GM19025 (cell line): ENCODE results near the gene TMEM86A.

ENCODE experiments used
- ATAC-seq: cut with Tn5 transposase; IDR thresholded peaks from one replicate; pipeline ENCODE4 v1.9.1; 2021; ENCODE audit warnings: mild to moderate bottlenecking, low read depth, moderate library complexity; ENCODE audit not compliant: unreplicated experiment

The TMEM86A gene

GRCh38 chr11:18699269-18699596 lies 654 bp downstream of the TMEM86A start:
- no peak for ATAC-seq

DNA sequence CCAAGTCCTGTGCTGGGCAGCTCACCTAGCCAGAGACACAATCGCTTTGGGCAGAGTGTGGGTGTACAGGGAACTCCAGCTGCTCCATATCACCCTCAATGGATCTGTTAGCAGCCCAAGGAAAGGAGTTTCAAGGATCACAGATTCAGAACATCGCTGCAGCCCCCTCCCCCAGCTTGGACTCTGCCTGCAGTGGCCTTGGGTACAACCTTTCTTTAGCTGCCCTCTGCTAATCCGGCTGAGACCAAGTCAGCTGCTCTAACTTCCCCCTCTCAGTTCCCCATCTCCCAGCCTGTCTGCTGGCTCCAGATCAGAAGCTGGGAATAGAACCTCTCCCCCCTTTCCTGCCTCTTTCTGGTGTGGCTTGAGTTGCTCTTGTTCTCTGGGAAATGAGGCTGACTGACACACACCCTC lies 1.3 kb downstream of the TMEM86A start:
- no peak for ATAC-seq

- ATAC-seq = no peak
Observed at GRCh38 chr11:18700375-18700774, 1.8 kb downstream of the TMEM86A start.

GRCh38 chr11:18700872-18701271 lies 2.3 kb downstream of the TMEM86A start:
- no peak for ATAC-seq

DNA sequence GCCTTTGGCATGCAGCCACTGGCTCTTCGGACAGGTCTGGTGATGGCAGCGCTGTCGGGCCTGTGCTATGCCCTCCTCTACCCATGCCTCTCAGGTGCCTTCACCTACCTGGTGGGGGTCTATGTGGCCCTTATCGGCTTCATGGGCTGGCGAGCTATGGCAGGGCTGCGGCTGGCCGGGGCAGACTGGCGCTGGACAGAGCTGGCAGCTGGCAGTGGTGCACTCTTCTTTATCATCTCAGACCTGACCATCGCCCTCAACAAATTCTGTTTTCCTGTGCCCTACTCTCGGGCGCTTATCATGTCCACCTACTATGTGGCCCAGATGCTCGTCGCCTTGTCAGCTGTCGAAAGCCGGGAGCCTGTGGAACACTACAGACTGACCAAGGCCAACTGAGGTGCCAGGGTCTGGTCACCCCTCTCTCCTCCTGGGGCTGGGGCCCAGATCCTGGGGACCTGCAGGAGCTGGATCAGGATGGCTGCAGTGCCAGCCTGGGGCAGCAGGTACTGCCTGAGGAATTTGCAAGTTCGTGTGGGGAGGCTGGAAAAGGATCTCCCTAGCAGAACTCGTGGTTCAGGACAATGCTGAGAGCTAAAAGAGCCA lies 3.1 kb downstream of the TMEM86A start:
- no peak for ATAC-seq

GRCh38 chr11:18703001-18703763 lies 4.6 kb downstream of the TMEM86A start:
- no peak for ATAC-seq

GRCh38 chr11:18704045-18704645 lies 5.6 kb downstream of the TMEM86A start:
- ATAC-seq = no peak

- no peak for ATAC-seq
Observed at GRCh38 chr11:18704698-18705097, 6.1 kb downstream of the TMEM86A start.

DNA sequence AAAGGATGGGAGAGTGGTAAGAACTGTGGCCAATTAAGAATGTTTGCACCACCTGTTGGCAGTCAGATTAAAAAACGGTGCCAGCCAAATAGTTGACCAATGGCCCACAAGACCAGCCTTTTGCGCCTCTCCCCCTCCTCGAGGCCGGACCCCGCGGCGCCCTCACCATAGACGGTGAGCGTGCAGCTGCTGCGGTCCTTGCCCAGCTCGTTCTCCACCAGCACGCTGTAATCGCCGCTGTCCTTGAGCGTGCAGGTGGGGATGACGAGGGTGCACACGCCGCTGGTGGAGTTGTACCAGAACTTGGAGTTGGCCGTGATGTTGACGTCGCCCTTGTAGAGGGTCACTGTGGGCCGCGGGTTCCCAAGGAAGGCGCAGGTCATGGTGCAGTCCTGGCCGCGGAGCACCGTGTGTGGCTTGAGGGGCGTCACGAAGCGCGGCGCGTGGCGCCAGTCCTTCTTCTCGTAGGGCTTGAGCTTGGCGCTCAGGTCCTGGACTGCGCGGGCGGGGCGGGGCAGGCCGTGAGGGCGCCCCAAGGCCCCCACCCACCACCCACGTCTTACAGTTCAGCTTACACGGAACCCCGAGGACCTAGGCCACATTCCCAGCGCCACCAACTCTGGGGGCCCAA lies 7.2 kb downstream of the TMEM86A start:
- no peak for ATAC-seq

DNA sequence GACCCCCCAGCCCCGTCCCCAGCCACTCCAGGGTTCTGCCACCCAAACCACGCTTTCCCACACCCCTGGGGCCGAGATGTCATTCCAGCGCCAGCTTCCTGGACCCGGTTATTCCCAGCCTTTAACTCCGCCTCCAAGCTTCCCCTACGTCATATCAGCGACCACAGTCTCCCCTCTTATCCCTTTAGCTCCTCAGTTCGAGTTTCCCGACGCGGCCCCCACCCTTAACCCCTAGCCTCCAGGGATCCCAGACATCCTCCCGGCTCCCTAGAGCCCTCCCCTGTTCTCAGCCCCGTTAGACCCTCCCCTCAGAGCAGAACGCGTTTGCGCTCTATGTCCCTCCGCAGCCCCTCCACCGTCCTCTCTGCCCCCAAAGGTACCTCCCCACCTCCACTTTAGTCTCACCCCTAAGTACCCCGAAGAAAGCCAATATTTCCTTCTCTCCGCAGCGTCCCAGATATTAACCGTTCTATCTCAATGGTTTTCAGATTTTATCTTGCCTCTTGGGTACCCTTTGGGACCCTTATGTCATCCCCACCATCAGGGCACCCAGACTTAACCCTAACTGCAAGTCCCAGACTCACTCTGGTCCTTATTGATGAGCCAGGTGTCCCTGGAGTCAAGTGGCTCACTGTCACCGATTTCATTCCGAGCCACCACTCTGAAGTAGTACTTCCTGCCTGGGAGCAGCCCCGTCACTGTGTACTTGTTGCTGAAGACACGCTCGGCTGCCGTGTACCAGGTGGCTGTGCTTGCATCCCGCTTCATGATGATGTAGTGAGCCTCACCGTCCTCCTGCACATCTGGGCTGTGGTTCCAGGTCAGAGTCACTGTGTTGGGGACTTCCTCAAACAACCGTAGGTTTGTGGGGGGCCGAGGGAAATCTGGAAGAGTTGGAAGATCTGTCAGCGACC lies 8.0 kb downstream of the TMEM86A start:
- no peak for ATAC-seq

- no peak for ATAC-seq
Observed at GRCh38 chr11:18707811-18708340, 9.3 kb downstream of the TMEM86A start.

GRCh38 chr11:18709414-18709813 lies 10.8 kb downstream of the TMEM86A start:
- no peak for ATAC-seq

- ATAC-seq = no peak
Observed at GRCh38 chr11:18710545-18710944, 12.0 kb downstream of the TMEM86A start.

GRCh38 chr11:18713646-18714442 lies 15.3 kb downstream of the TMEM86A start:
- ATAC-seq = no peak

DNA sequence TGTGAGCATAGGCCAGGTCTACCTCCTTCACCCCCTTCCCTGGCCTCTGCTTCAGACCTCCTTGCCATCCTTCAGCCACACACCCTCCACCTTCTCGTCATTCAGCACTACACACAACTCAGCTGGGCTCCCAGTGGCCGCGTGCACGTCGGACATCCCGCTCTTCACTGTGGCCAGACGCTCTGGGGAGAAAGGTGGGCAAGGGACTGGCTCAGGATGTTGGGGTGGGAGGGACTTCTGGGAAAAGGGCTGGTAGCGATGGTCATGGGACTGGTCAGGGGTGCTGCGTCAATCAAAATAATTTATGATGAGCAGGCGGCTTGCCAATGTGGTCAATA lies 15.8 kb downstream of the TMEM86A start:
- ATAC-seq = no peak

DNA sequence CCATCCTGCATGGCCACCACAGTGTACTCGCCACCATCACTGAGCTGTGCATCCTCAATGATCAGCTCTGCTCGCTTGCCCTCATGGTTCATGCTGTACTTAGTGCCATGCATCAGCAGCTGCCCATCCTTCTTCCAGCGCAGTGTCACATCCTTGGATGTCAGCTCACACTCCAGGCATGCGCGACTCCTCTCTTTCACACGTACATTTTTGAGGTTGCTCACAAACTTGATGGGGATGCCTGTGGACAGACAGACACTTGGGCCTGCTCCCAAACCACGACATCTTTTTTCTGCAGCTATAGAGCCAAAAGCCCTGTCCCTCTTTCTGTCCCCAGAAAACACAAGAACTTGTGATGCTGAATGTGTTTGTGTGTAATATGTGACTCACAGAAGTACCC lies 16.9 kb downstream of the TMEM86A start:
- ATAC-seq = no peak

GRCh38 chr11:18720091-18720807 lies 21.7 kb downstream of the TMEM86A start:
- ATAC-seq = no peak

GRCh38 chr11:18720808-18721560 lies 22.4 kb downstream of the TMEM86A start:
- peak; percentile 77 for ATAC-seq
